AG04450 (cell line): ENCODE data around the gene COL23A1. TPM values are rescaled to one million over a fixed set of nuclear protein-coding genes. Genes with fewer than 3 reads are reported as not detected.

ENCODE experiments used
- CTCF ChIA-PET: fragments of 300-600, 350-600 bp; formaldehyde crosslinking; extraction: SDS; loops from one replicate; lab custom pipeline; 2022; ENCODE audit warnings: antibody characterized with exemption, inconsistent platforms; lab: Charles Lee
- POLR2A ChIA-PET: fragments of 350-600 bp; formaldehyde crosslinking; extraction: SDS; loops from one replicate; lab custom pipeline; 2021; ENCODE audit warnings: antibody characterized with exemption, inconsistent platforms; lab: Yijun Ruan, JAX
- DNase-seq: peaks from one replicate; pipeline ENCODE4 v3.0.0-alpha.2; 2011; ENCODE audit warnings: low read depth, low spot score
- H3K27ac ChIP-seq: one replicate; pipeline ENCODE4 v1.5.1; 2012; ENCODE audit warnings: low read depth, low read length, control low read depth
- H3K27me3 ChIP-seq: one replicate; pipeline ENCODE4 v1.6.0; 2012; ENCODE audit warnings: low read length; ENCODE audit not compliant: control insufficient read depth, insufficient read depth
- H3K4me3 ChIP-seq: 2 replicates; pipeline ENCODE4 v1.5.1; 2011; ENCODE audit warnings: mild to moderate bottlenecking, low read depth, low read length, control low read depth
- H3K9me3 ChIP-seq: 2 replicates; pipeline ENCODE4 v1.5.1; 2012; ENCODE audit warnings: low read length; ENCODE audit not compliant: control insufficient read depth, insufficient read depth
- polyA plus RNA-seq: library from polyadenylated mRNA; depleted of rRNA; stranded (reverse); fragments of >200 nt; gene quantifications from 2 replicates; pipeline ENCODE4 v1.2.3, GENCODE V29; 2011
- TF ChIP-seq, protein P1 (sequence below): IDR thresholded peaks from 2 replicates; pipeline ENCODE4 v1.5.1; 2011; ENCODE audit warnings: low read depth, low read length, control low read depth, inconsistent platforms

The COL23A1 gene
- polyA plus RNA-seq, 1 experiment = not detected

DNA sequence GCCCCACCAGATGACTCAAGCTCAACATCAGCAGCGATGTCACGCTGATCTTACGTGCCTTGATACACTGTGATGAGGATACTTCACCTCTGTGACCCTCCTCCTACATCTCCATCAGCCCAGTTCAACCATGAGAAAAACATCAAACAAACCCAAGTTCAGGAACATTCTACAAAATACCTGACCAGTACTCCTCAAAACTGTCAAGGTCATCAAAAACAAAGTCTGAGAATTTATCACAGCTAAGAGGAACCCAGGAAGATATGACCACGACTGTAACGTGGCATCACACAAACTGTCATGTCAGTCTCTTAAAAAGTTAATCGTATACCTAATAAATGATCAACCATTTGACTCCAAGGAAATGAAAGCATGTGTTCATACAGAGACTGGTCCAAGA is 90.8 kb downstream of the COL23A1 start:
- CTCF ChIA-PET = no interaction called here
- TF ChIP-seq, protein P1, sequence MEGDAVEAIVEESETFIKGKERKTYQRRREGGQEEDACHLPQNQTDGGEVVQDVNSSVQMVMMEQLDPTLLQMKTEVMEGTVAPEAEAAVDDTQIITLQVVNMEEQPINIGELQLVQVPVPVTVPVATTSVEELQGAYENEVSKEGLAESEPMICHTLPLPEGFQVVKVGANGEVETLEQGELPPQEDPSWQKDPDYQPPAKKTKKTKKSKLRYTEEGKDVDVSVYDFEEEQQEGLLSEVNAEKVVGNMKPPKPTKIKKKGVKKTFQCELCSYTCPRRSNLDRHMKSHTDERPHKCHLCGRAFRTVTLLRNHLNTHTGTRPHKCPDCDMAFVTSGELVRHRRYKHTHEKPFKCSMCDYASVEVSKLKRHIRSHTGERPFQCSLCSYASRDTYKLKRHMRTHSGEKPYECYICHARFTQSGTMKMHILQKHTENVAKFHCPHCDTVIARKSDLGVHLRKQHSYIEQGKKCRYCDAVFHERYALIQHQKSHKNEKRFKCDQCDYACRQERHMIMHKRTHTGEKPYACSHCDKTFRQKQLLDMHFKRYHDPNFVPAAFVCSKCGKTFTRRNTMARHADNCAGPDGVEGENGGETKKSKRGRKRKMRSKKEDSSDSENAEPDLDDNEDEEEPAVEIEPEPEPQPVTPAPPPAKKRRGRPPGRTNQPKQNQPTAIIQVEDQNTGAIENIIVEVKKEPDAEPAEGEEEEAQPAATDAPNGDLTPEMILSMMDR = no peak

DNA sequence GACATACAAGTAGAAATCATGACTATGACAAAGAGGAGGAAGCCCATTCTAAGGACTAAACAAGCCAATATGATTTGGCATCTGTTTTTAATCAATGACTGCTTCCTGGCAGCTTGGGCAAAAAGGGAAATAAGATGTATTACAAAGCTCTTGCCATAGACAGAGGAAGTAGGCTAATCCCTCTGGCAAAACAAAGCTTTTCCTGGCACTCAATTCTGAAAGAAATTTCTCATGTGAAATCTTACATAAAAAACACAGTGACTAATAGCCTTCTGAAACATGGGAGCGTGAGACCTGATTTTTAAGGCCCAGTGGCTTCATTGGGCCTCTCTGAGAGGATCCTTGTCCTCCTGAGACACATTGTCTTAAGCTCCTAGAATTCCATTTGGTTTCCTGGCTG is 93.6 kb downstream of the COL23A1 start:
- TF ChIP-seq, protein P1 = no peak
- ChIA-PET CTCF (no interaction called here), POLR2A (no interaction called here)
- no peak for DNase-seq
- Histone ChIP-seq H3K27ac (no peak overlapping the region), H3K27me3 (no peaks in the 10 kb centered on the region), H3K4me3 (no peak overlapping the region), H3K9me3 (peaks cover 44% of the 10 kb centered on the region)

More for the DNA sequence above, 90.8 kb downstream of the COL23A1 start:
- DNase-seq = no peak
- Histone ChIP-seq H3K27ac (no peak overlapping the region), H3K27me3 (no peaks in the 10 kb centered on the region), H3K4me3 (no peak overlapping the region), H3K9me3 (peaks cover 42% of the 10 kb centered on the region)
- POLR2A ChIA-PET = no interaction called here

DNA sequence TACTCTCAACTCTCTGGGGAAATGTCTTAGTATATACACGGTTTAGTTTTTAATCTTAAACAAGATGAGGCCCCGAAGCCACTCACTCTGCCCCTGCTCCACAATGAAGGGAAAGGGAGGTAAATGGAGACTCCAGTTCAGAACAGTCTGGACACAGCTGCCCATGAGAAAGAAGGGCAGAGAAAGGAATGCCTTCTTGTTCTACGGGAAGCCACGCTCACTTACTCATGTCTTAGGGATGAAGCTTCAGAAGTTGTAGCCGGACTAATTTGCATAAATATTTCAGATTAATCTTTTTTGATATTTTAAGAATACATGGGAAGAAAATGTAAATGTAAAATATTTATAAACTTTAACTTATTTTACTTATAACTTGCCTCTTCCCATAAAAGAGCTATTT is 94.0 kb downstream of the COL23A1 start:
- Histone ChIP-seq H3K27ac (no peak overlapping the region), H3K9me3 (peaks cover 44% of the 10 kb centered on the region), H3K4me3 (no peak overlapping the region), H3K27me3 (no peaks in the 10 kb centered on the region)
- DNase-seq = no peak
- TF ChIP-seq, protein P1 = no peak
- CTCF ChIA-PET = no interaction called here
- POLR2A ChIA-PET = no interaction called here

DNA sequence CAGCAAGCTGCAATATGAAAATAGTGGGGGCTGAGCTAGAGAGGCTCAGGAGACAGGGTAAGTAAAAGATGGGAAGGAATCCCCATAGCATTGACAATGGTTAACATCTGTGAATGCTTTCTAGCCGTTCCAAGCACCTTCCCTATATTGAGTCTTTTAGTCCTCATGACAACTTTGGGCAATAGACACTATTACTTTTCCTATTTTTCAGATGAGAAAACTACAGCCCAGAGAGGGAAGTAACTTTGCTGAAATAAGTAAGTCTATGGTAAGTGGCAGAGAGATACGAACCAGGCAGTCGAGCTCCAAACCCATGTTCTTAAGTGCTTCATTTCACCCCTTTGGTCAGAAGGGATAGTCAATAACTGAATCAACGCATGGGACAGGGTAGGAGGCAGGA is 94.5 kb downstream of the COL23A1 start:
- Histone ChIP-seq H3K9me3 (peaks cover 45% of the 10 kb centered on the region), H3K27ac (no peak overlapping the region), H3K27me3 (no peaks in the 10 kb centered on the region), H3K4me3 (no peak overlapping the region)
- TF ChIP-seq, protein P1 = no peak
- ChIA-PET CTCF (no interaction called here), POLR2A (no interaction called here)
- no peak for DNase-seq

DNA sequence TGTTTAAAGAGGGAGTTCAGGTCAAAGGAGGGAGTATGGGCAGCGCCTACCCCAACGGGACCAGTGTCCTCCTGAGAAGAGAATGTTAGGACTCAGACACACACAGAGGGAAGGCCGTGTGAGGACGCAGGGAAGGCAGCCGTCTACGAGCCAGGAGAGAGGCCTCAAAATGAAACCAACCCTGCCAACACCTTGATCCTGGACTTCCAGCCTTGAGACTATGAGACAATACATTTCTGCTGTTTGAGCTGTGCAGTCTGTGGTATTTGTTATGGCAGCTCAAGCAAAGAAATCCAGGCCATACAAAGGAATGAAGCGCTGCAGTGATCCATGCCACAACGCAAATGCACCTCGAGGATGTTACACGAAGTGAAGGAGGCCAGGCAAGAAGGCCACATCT is 97.9 kb downstream of the COL23A1 start:
- ChIA-PET POLR2A (no interaction called here), CTCF (no interaction called here)
- H3K27me3 ChIP-seq = no peaks in the 10 kb centered on the region
- no peak overlapping the region for H3K4me3 ChIP-seq
- H3K9me3 ChIP-seq = peaks cover 68% of the 10 kb centered on the region
- no peak for DNase-seq
- H3K27ac ChIP-seq = no peak overlapping the region
- TF ChIP-seq, protein P1 = no peak
